HUES64 (cell line): ENCODE data around the gene SARDH.

Experiments used
- H3K27ac ChIP-seq: 2 replicates; pipeline ENCODE4 v1.7.0; 2013; ENCODE audit warnings: low read depth, low read length, inconsistent platforms
- H3K27me3 ChIP-seq: 2 replicates; pipeline ENCODE4 v1.6.1; 2013; ENCODE audit warnings: mild to moderate bottlenecking, low read length; ENCODE audit not compliant: insufficient read depth
- H3K36me3 ChIP-seq: 2 replicates; pipeline ENCODE4 v1.6.1; 2013; ENCODE audit warnings: mild to moderate bottlenecking, low read length; ENCODE audit not compliant: insufficient read depth
- H3K4me1 ChIP-seq: 2 replicates; pipeline ENCODE4 v1.6.1; 2013; ENCODE audit warnings: mild to moderate bottlenecking, low read length, moderate library complexity; ENCODE audit not compliant: insufficient read depth
- H3K4me3 ChIP-seq: 2 replicates; pipeline ENCODE4 v1.5.1; 2013; ENCODE audit warnings: mild to moderate bottlenecking, low read length, moderate library complexity
- H3K9ac ChIP-seq: 2 replicates; pipeline ENCODE4 v1.6.1; 2013; ENCODE audit warnings: mild to moderate bottlenecking, low read depth, low read length
- H3K9me3 ChIP-seq: 2 replicates; pipeline ENCODE4 v1.6.1; 2013; ENCODE audit warnings: low read depth, low read length; ENCODE audit not compliant: insufficient read depth
- WGBS: fragments of 150-250, 120-280 bp; methylation state at CpG from one replicate; pipeline ENCODE4 v1.1.7; 2013; ENCODE audit warnings: missing lambda C conversion rate; 5-methylcytosine and 5-hydroxymethylcytosine counted together

SARDH gene

GRCh38 chr9:133775291-133775690, 37.1 kb upstream of the SARDH start:
- Histone ChIP-seq H3K4me1 (no peaks in the 10 kb centered on the region), H3K27ac (no peak overlapping the region), H3K36me3 (peaks cover 48% of the 10 kb centered on the region), H3K9me3 (0 out of 2 replicates have a peak, but pooled peaks cover 2% of the 10 kb centered on the region), H3K27me3 (no peaks in the 10 kb centered on the region), H3K9ac (no peak overlapping the region), H3K4me3 (no peak overlapping the region)
- 84% methylated on average over 2 of the region's 2 CpGs for WGBS

- Histone ChIP-seq H3K4me3 (no peak overlapping the region), H3K36me3 (peaks cover 51% of the 10 kb centered on the region), H3K27ac (no peak overlapping the region), H3K9me3 (0 out of 2 replicates have a peak, but pooled peaks cover 2% of the 10 kb centered on the region), H3K9ac (no peak overlapping the region), H3K4me1 (no peaks in the 10 kb centered on the region), H3K27me3 (no peaks in the 10 kb centered on the region)
- 98% methylated on average over 16 of the region's 16 CpGs for WGBS
Measured at GRCh38 chr9:133774799-133775198, 36.6 kb upstream of the SARDH start.

- Histone ChIP-seq H3K4me3 (no peak overlapping the region), H3K9ac (no peak overlapping the region), H3K27me3 (no peaks in the 10 kb centered on the region), H3K4me1 (no peaks in the 10 kb centered on the region), H3K36me3 (peaks cover 49% of the 10 kb centered on the region), H3K9me3 (0 out of 2 replicates have a peak, but pooled peaks cover 2% of the 10 kb centered on the region), H3K27ac (no peak overlapping the region)
- WGBS, result 93% methylated on average over 9 of the region's 9 CpGs
Measured at GRCh38 chr9:133773889-133774655, 35.9 kb upstream of the SARDH start.

- Histone ChIP-seq H3K4me1 (no peaks in the 10 kb centered on the region), H3K36me3 (peaks cover 48% of the 10 kb centered on the region), H3K9me3 (0 out of 2 replicates have a peak, but pooled peaks cover 2% of the 10 kb centered on the region), H3K9ac (no peak overlapping the region), H3K4me3 (no peak overlapping the region), H3K27me3 (no peaks in the 10 kb centered on the region), H3K27ac (no peak overlapping the region)
- 95% methylated on average over 7 of the region's 7 CpGs for WGBS
Measured at GRCh38 chr9:133772581-133772980, 34.4 kb upstream of the SARDH start.

GRCh38 chr9:133771486-133772482, 33.6 kb upstream of the SARDH start:
- H3K27ac ChIP-seq, result no peak overlapping the region
- no peak overlapping the region for H3K9ac ChIP-seq
- no peaks in the 10 kb centered on the region for H3K4me1 ChIP-seq
- H3K4me3 ChIP-seq, result no peak overlapping the region
- H3K27me3 ChIP-seq, result no peaks in the 10 kb centered on the region
- H3K9me3 ChIP-seq, result peaks cover 10% of the 10 kb centered on the region; the same call in 1 of the 2 replicates
- peaks cover 50% of the 10 kb centered on the region for H3K36me3 ChIP-seq
- WGBS, result 90% methylated on average over 26 of the region's 26 CpGs

- 97% methylated on average over 16 of the region's 16 CpGs for WGBS
- H3K4me3 ChIP-seq, result no peak overlapping the region
- peaks cover 44% of the 10 kb centered on the region for H3K36me3 ChIP-seq
- peaks cover 12% of the 10 kb centered on the region; the same call in 1 of the 2 replicates for H3K9me3 ChIP-seq
- H3K27me3 ChIP-seq, result no peaks in the 10 kb centered on the region
- H3K9ac ChIP-seq, result no peak overlapping the region
- no peak overlapping the region for H3K27ac ChIP-seq
- no peaks in the 10 kb centered on the region for H3K4me1 ChIP-seq
Measured at GRCh38 chr9:133770076-133770777, 32.1 kb upstream of the SARDH start.

GRCh38 chr9:133769511-133770075, 31.4 kb upstream of the SARDH start:
- H3K27ac ChIP-seq, result no peak overlapping the region
- H3K4me3 ChIP-seq, result no peak overlapping the region
- H3K9me3 ChIP-seq, result peaks cover 12% of the 10 kb centered on the region; the same call in 1 of the 2 replicates
- H3K36me3 ChIP-seq, result peaks cover 39% of the 10 kb centered on the region
- H3K9ac ChIP-seq, result no peak overlapping the region
- no peaks in the 10 kb centered on the region for H3K27me3 ChIP-seq
- 95% methylated on average over 17 of the region's 17 CpGs for WGBS
- H3K4me1 ChIP-seq, result no peaks in the 10 kb centered on the region

GRCh38 chr9:133768859-133769510, 30.8 kb upstream of the SARDH start:
- peaks cover 10% of the 10 kb centered on the region; the same call in 1 of the 2 replicates for H3K9me3 ChIP-seq
- no peak overlapping the region for H3K9ac ChIP-seq
- H3K27me3 ChIP-seq, result no peaks in the 10 kb centered on the region
- H3K4me3 ChIP-seq, result no peak overlapping the region
- no peaks in the 10 kb centered on the region for H3K4me1 ChIP-seq
- no peak overlapping the region for H3K27ac ChIP-seq
- peaks cover 33% of the 10 kb centered on the region for H3K36me3 ChIP-seq
- 87% methylated on average over 15 of the region's 15 CpGs for WGBS

GRCh38 chr9:133768371-133768858, 30.3 kb upstream of the SARDH start:
- Histone ChIP-seq H3K9ac (no peak overlapping the region), H3K27me3 (no peaks in the 10 kb centered on the region), H3K27ac (no peak overlapping the region), H3K4me3 (no peak overlapping the region), H3K9me3 (peaks cover 10% of the 10 kb centered on the region; the same call in 1 of the 2 replicates), H3K4me1 (no peaks in the 10 kb centered on the region), H3K36me3 (peaks cover 32% of the 10 kb centered on the region)
- WGBS, result 96% methylated on average over 17 of the region's 17 CpGs

GRCh38 chr9:133767625-133768024, 29.5 kb upstream of the SARDH start:
- peaks cover 30% of the 10 kb centered on the region for H3K36me3 ChIP-seq

More at GRCh38 chr9:133767625-133768024, 29.5 kb upstream of the SARDH start:
- Histone ChIP-seq H3K27me3 (no peaks in the 10 kb centered on the region), H3K27ac (no peak overlapping the region), H3K9ac (no peak overlapping the region), H3K4me1 (no peaks in the 10 kb centered on the region), H3K4me3 (no peak overlapping the region), H3K9me3 (peaks cover 10% of the 10 kb centered on the region; the same call in 1 of the 2 replicates)
- 90% methylated on average over 1 of the region's 1 CpG for WGBS
